ENCODE measurements around the gene C11orf42. TPM values are rescaled to one million over a fixed set of nuclear protein-coding genes. Genes with fewer than 3 reads are reported as not detected.

Gene C11orf42
- total RNA-seq, 1 donor from 2014 or later: not detected

GRCh38 chr11:6201481-6201880 lies 3.9 kb upstream of the C11orf42 start:
- no peaks in the 10 kb centered on the region for H3K9me3 Mint-ChIP-seq
- H3K4me3 Mint-ChIP-seq: no peak overlapping the region
- H3K27ac Mint-ChIP-seq (ENCODE audit: unreplicated experiment): no peak overlapping the region
- peaks cover 6% of the 10 kb centered on the region for H3K4me1 Mint-ChIP-seq
- H3K36me3 Mint-ChIP-seq (ENCODE audit: low read depth): peaks cover 3% of the 10 kb centered on the region
- DNase-seq (ENCODE audit: low read depth, low spot score): no peak
- H3K27me3 Mint-ChIP-seq (ENCODE audit: low read depth): no peaks in the 10 kb centered on the region
- TF ChIP-seq CTCF (conservative IDR thresholded peaks at IDR 0.05): no peak

- TF ChIP-seq CTCF (conservative IDR thresholded peaks at IDR 0.05): no peak
- no peak overlapping the region for H3K4me3 Mint-ChIP-seq
- no peaks in the 10 kb centered on the region for H3K9me3 Mint-ChIP-seq
- peaks cover 6% of the 10 kb centered on the region for H3K4me1 Mint-ChIP-seq
- H3K36me3 Mint-ChIP-seq (ENCODE audit: low read depth): peaks cover 3% of the 10 kb centered on the region
- DNase-seq (ENCODE audit: low read depth, low spot score): no peak
- H3K27me3 Mint-ChIP-seq (ENCODE audit: low read depth): no peaks in the 10 kb centered on the region
- H3K27ac Mint-ChIP-seq (ENCODE audit: unreplicated experiment): no peak overlapping the region
Observed at GRCh38 chr11:6202041-6202440, 3.3 kb upstream of the C11orf42 start.

GRCh38 chr11:6203327-6203726 lies 2.0 kb upstream of the C11orf42 start:
- Mint-ChIP-seq H3K27me3 (ENCODE audit: low read depth) (no peaks in the 10 kb centered on the region), H3K4me1 (peaks cover 6% of the 10 kb centered on the region), H3K36me3 (ENCODE audit: low read depth) (peaks cover 3% of the 10 kb centered on the region), H3K27ac (ENCODE audit: unreplicated experiment) (no peak overlapping the region), H3K4me3 (no peak overlapping the region), H3K9me3 (no peaks in the 10 kb centered on the region)
- DNase-seq (ENCODE audit: low read depth, low spot score): no peak
- no peak for TF ChIP-seq CTCF (conservative IDR thresholded peaks at IDR 0.05)

- Mint-ChIP-seq H3K27me3 (ENCODE audit: low read depth) (no peaks in the 10 kb centered on the region), H3K4me3 (no peak overlapping the region), H3K9me3 (no peaks in the 10 kb centered on the region), H3K4me1 (peaks cover 6% of the 10 kb centered on the region), H3K36me3 (ENCODE audit: low read depth) (peaks cover 8% of the 10 kb centered on the region), H3K27ac (ENCODE audit: unreplicated experiment) (no peak overlapping the region)
- no peak for TF ChIP-seq CTCF (conservative IDR thresholded peaks at IDR 0.05)
- no peak for DNase-seq (ENCODE audit: low read depth, low spot score)
Observed at GRCh38 chr11:6204706-6205105, 651 bp upstream of the C11orf42 start.

- TF ChIP-seq CTCF (conservative IDR thresholded peaks at IDR 0.05): no peak
- no peak overlapping the region for H3K4me3 Mint-ChIP-seq
- no peak overlapping the region for H3K27ac Mint-ChIP-seq (ENCODE audit: unreplicated experiment)
- DNase-seq (ENCODE audit: low read depth, low spot score): no peak
- no peaks in the 10 kb centered on the region for H3K9me3 Mint-ChIP-seq
- peaks cover 8% of the 10 kb centered on the region for H3K36me3 Mint-ChIP-seq (ENCODE audit: low read depth)
- no peaks in the 10 kb centered on the region for H3K27me3 Mint-ChIP-seq (ENCODE audit: low read depth)
- no peaks in the 10 kb centered on the region for H3K4me1 Mint-ChIP-seq
Observed at GRCh38 chr11:6206456-6207180, 1.3 kb downstream of the C11orf42 start.
